ENCODE data around the gene IRS1.

The IRS1 gene

GRCh38 chr2:226832061-226832460 lies 32.4 kb upstream of the IRS1 start:
- no peak overlapping the region for H3K4me3 ChIP-seq (ENCODE audit: low read length)
- no peak for TF ChIP-seq CTCF (conservative IDR thresholded peaks at IDR 0.05; ENCODE audit: low read length)
- peak; percentile 41 for DNase-seq (ENCODE audit: low read depth)

- TF ChIP-seq CTCF (conservative IDR thresholded peaks at IDR 0.05; ENCODE audit: low read length): no peak
- no peak overlapping the region for H3K4me3 ChIP-seq (ENCODE audit: low read length)
- DNase-seq (ENCODE audit: low read depth): peak; percentile 19
Measured at GRCh38 chr2:226831266-226831665, 31.6 kb upstream of the IRS1 start.

GRCh38 chr2:226829721-226830631 lies 30.4 kb upstream of the IRS1 start:
- no peak for TF ChIP-seq CTCF (conservative IDR thresholded peaks at IDR 0.05; ENCODE audit: low read length)
- DNase-seq (ENCODE audit: low read depth): no peak

GRCh38 chr2:226828191-226828590 lies 28.6 kb upstream of the IRS1 start:
- TF ChIP-seq CTCF (conservative IDR thresholded peaks at IDR 0.05; ENCODE audit: low read length): no peak
- no peak overlapping the region for H3K4me3 ChIP-seq (ENCODE audit: low read length)
- peak; percentile 65 for DNase-seq (ENCODE audit: low read depth)

More at GRCh38 chr2:226829721-226830631, 30.4 kb upstream of the IRS1 start:
- H3K4me3 ChIP-seq (ENCODE audit: low read length): no peak overlapping the region

GRCh38 chr2:226825056-226825455 lies 25.4 kb upstream of the IRS1 start:
- DNase-seq (ENCODE audit: low read depth): no peak
- H3K4me3 ChIP-seq (ENCODE audit: low read length): no peak overlapping the region
- TF ChIP-seq CTCF (conservative IDR thresholded peaks at IDR 0.05; ENCODE audit: low read length): no peak

- TF ChIP-seq CTCF (conservative IDR thresholded peaks at IDR 0.05; ENCODE audit: low read length): no peak
- H3K4me3 ChIP-seq (ENCODE audit: low read length): no peak overlapping the region
- no peak for DNase-seq (ENCODE audit: low read depth)
Measured at GRCh38 chr2:226818930-226819329, 19.3 kb upstream of the IRS1 start.

- DNase-seq (ENCODE audit: low read depth): no peak
- no peak overlapping the region for H3K4me3 ChIP-seq (ENCODE audit: low read length)
- TF ChIP-seq CTCF (conservative IDR thresholded peaks at IDR 0.05; ENCODE audit: low read length): peak; percentile 59
Measured at GRCh38 chr2:226813148-226813701, 13.6 kb upstream of the IRS1 start.
